Fibroblast of pulmonary artery (primary cell): Measurements from ENCODE around the gene URB2.

Experiments used
- DNase-seq: peaks from one replicate; pipeline ENCODE4 v3.0.0-alpha.2; 2010; ENCODE audit warnings: low read depth
- H3K4me3 ChIP-seq: replicated peaks from 2 replicates; pipeline ENCODE4 v1.5.1; 2011; ENCODE audit warnings: low read depth, mild to moderate bottlenecking, control low read depth, low read length, moderate library complexity
- CTCF ChIP-seq: IDR thresholded peaks from 2 replicates; pipeline ENCODE4 v1.5.1; 2011; ENCODE audit warnings: mild to moderate bottlenecking, control low read depth, low read length, inconsistent platforms; ENCODE audit errors: missing control alignments

The URB2 gene

GRCh38 chr1:229669333-229669732 is 43.3 kb downstream of the URB2 start:
- peak; percentile 44 for DNase-seq
- no peak overlapping the region for H3K4me3 ChIP-seq
- TF ChIP-seq CTCF: no peak

GRCh38 chr1:229671310-229671709 is 45.3 kb downstream of the URB2 start:
- no peak for DNase-seq
- H3K4me3 ChIP-seq: no peak overlapping the region
- no peak for TF ChIP-seq CTCF

GRCh38 chr1:229672246-229672645 is 46.2 kb downstream of the URB2 start:
- TF ChIP-seq CTCF: no peak
- DNase-seq: no peak
- H3K4me3 ChIP-seq: no peak overlapping the region

GRCh38 chr1:229674042-229674441 is 48.0 kb downstream of the URB2 start:
- no peak overlapping the region for H3K4me3 ChIP-seq
- DNase-seq: no peak
- no peak for TF ChIP-seq CTCF

- H3K4me3 ChIP-seq: no peak overlapping the region
- no peak for DNase-seq
- no peak for TF ChIP-seq CTCF
Observed at GRCh38 chr1:229675396-229675795, 49.3 kb downstream of the URB2 start.

- no peak for TF ChIP-seq CTCF
- H3K4me3 ChIP-seq: no peak overlapping the region
- no peak for DNase-seq
Observed at GRCh38 chr1:229685149-229685548, 59.1 kb downstream of the URB2 start.

- no peak for DNase-seq
- no peak for TF ChIP-seq CTCF
Observed at GRCh38 chr1:229689273-229689672, 63.2 kb downstream of the URB2 start.

More at GRCh38 chr1:229689273-229689672, 63.2 kb downstream of the URB2 start:
- no peak overlapping the region for H3K4me3 ChIP-seq
